Right renal cortex interstitium (tissue), 3 donors: Measurements from ENCODE around the gene CCNQ. TPM values are rescaled to one million over a fixed set of nuclear protein-coding genes. Genes with fewer than 3 reads are reported as not detected.

ENCODE experiments used
- DNase-seq, 3 donors: peaks; one replicate each; pipeline ENCODE4 v3.0.0-alpha.2; 2013; ENCODE audit warnings: low read depth in 3 of 3, low spot score in 2 of 3
- polyA plus RNA-seq, 3 donors: library from polyadenylated mRNA; unstranded; fragments of 120-200 nt; gene quantifications; one replicate each; pipeline ENCODE4 v1.2.1, GENCODE V29; 2013; ENCODE audit not compliant: insufficient read length in 3 of 3

The CCNQ gene
- polyA plus RNA-seq, 3 donors: 17.2 to 19.6 (median 18.7) TPM

GRCh38 chrX:153578200-153578835 is 20.6 kb downstream of the CCNQ start:
- no peak for DNase-seq

GRCh38 chrX:153576961-153577360 is 22.0 kb downstream of the CCNQ start:
- DNase-seq: no peak

GRCh38 chrX:153576239-153576870 is 22.6 kb downstream of the CCNQ start:
- DNase-seq: no peak

GRCh38 chrX:153573984-153574383 is 25.0 kb downstream of the CCNQ start:
- DNase-seq: no peak

GRCh38 chrX:153572601-153573000 is 26.3 kb downstream of the CCNQ start:
- DNase-seq: no peak

- no peak for DNase-seq
These were observed 27.4 kb downstream of the CCNQ start for GRCh38 chrX:153571534-153571908.

- no peak for DNase-seq
These were observed 29.5 kb downstream of the CCNQ start for GRCh38 chrX:153569475-153569874.

GRCh38 chrX:153568451-153569011 is 30.4 kb downstream of the CCNQ start:
- no peak for DNase-seq

GRCh38 chrX:153565996-153566580 is 32.9 kb downstream of the CCNQ start:
- no peak for DNase-seq

- DNase-seq: no peak
These were observed 34.8 kb downstream of the CCNQ start for GRCh38 chrX:153564047-153564606.

GRCh38 chrX:153562546-153562945 is 36.4 kb downstream of the CCNQ start:
- DNase-seq: no peak

- DNase-seq: no peak
These were observed 37.6 kb downstream of the CCNQ start for GRCh38 chrX:153561337-153561736.

- no peak for DNase-seq
These were observed 38.5 kb downstream of the CCNQ start for GRCh38 chrX:153560466-153560865.

GRCh38 chrX:153560000-153560399 is 38.9 kb downstream of the CCNQ start:
- DNase-seq: no peak

- DNase-seq: no peak
These were observed 41.2 kb downstream of the CCNQ start for GRCh38 chrX:153557618-153558355.

GRCh38 chrX:153556767-153557166 is 42.2 kb downstream of the CCNQ start:
- no peak for DNase-seq

GRCh38 chrX:153554519-153555167 is 44.3 kb downstream of the CCNQ start:
- no peak for DNase-seq

- no peak for DNase-seq
These were observed 47.8 kb downstream of the CCNQ start for GRCh38 chrX:153551135-153551534.

- DNase-seq: no peak
These were observed 49.1 kb downstream of the CCNQ start for GRCh38 chrX:153549807-153550206.

GRCh38 chrX:153549231-153549630 is 49.7 kb downstream of the CCNQ start:
- no peak for DNase-seq
